Endothelial cell of umbilical vein (primary cell): Measurements from ENCODE around the gene GOLGA3. TPM values are rescaled to one million over a fixed set of nuclear protein-coding genes. Genes with fewer than 3 reads are reported as not detected.

Experiments
- BruUV-seq: library from RNA; stranded (reverse); fragments of 400-500 nt; replicated peaks from 2 replicates; lab custom pipeline; 2021; lab: Mats Ljungman, UMichigan
- CTCF ChIA-PET: fragments of 300-600, 350-600 bp; sonication (Branson Sonifier 250); formaldehyde crosslinking; loops from one replicate; lab custom pipeline; 2021; ENCODE audit warnings: antibody characterized with exemption, inconsistent platforms; lab: Charles Lee
- POLR2A ChIA-PET: fragments of 300-600, 350-600 bp; sonication (Branson Sonifier 250); formaldehyde crosslinking; loops from one replicate; lab custom pipeline; 2021; ENCODE audit warnings: antibody characterized with exemption, inconsistent platforms; lab: Charles Lee
- DNase-seq: peaks from one replicate; pipeline ENCODE4 v3.0.0-alpha.2; 2011; ENCODE audit warnings: low read depth, low spot score
- FAIRE-seq: peaks from 2 replicates; lab custom pipeline; 2011; peaks lifted over from hg19 to GRCh38; lab: Jason Lieb, UNC
- H2AFZ ChIP-seq: 2 replicates; pipeline ENCODE4 v1.6.0; 2012; ENCODE audit warnings: low read depth, low read length, control low read depth, inconsistent platforms
- H3K27ac ChIP-seq: 2 replicates; pipeline ENCODE4 v1.5.1; 2011; ENCODE audit warnings: low read depth, mild to moderate bottlenecking, control low read depth, low read length, moderate library complexity; ENCODE audit not compliant: insufficient read depth
- H3K27me3 ChIP-seq, 2 experiments: 2 replicates each; pipeline versions ENCODE4 v1.6.0 to v1.6.1; 2011; ENCODE audit warnings: low read length in 2 of 2, mixed read lengths in 1 of 2; ENCODE audit not compliant: control insufficient read depth in 2 of 2, insufficient read depth in 2 of 2
- H3K36me3 ChIP-seq, 2 experiments: 2 replicates in 1 of 2; 3 replicates in 1 of 2; pipeline ENCODE4 v1.5.1; 2011; ENCODE audit warnings: low read length in 2 of 2, mild to moderate bottlenecking in 1 of 2, moderate library complexity in 1 of 2; ENCODE audit not compliant: control insufficient read depth in 2 of 2, insufficient read depth in 2 of 2; ENCODE audit errors: extremely low read depth in 1 of 2
- H3K4me1 ChIP-seq: 3 replicates; pipeline ENCODE4 v1.5.1; 2011; ENCODE audit warnings: mild to moderate bottlenecking, low read length; ENCODE audit not compliant: control insufficient read depth, insufficient read depth; ENCODE audit errors: extremely low read depth
- H3K4me2 ChIP-seq: 2 replicates; pipeline ENCODE4 v1.6.1; 2011; ENCODE audit warnings: low read length, control low read depth, mixed read lengths; ENCODE audit not compliant: insufficient read depth
- H3K4me3 ChIP-seq, 3 experiments: fragments of 200-600 bp in 1 of 3; sonication (generic), shearing (Covaris generic) in 1 of 3; replicated peaks in 1 of 3; 2 replicates each; pipeline ENCODE4 v1.5.1; 2011 to 2016; ENCODE audit warnings: control low read depth in 3 of 3, low read length in 3 of 3, mild to moderate bottlenecking in 2 of 3, inconsistent platforms in 1 of 3, low read depth in 1 of 3, moderate library complexity in 1 of 3; ENCODE audit not compliant: insufficient read depth in 1 of 3
- H3K79me2 ChIP-seq: 2 replicates; pipeline ENCODE4 v1.6.0; 2012; ENCODE audit warnings: low read length, inconsistent platforms; ENCODE audit not compliant: control insufficient read depth, insufficient read depth
- H3K9ac ChIP-seq: replicated peaks from 2 replicates; pipeline ENCODE3; 2011; ENCODE audit warnings: low read length, control low read depth; ENCODE audit not compliant: insufficient read depth; ENCODE audit errors: extremely low read depth
- H3K9me1 ChIP-seq: replicated peaks from 3 replicates; pipeline ENCODE4 v1.6.0; 2011; ENCODE audit warnings: mild to moderate bottlenecking, low read length; ENCODE audit not compliant: control insufficient read depth, insufficient read depth; ENCODE audit errors: extremely low read depth
- H3K9me3 ChIP-seq: replicated peaks from 2 replicates; pipeline ENCODE4 v1.5.1; 2012; ENCODE audit warnings: low read length, inconsistent platforms; ENCODE audit not compliant: control insufficient read depth, insufficient read depth
- H4K20me1 ChIP-seq: replicated peaks from 2 replicates; pipeline ENCODE3; 2011; ENCODE audit warnings: mild to moderate bottlenecking, low read length; ENCODE audit not compliant: control insufficient read depth, insufficient read depth; ENCODE audit errors: extremely low read depth
- EZH2 ChIP-seq: IDR thresholded peaks from 2 replicates; pipeline ENCODE4 v1.6.1; 2012; ENCODE audit warnings: borderline replicate concordance, low read depth, mild to moderate bottlenecking, moderate library complexity, low read length, inconsistent platforms; ENCODE audit not compliant: severe bottlenecking
- FOS ChIP-seq: IDR thresholded peaks from 2 replicates; pipeline ENCODE4 v1.6.1; 2011; ENCODE audit warnings: mild to moderate bottlenecking, low read length, moderate library complexity, borderline replicate concordance; ENCODE audit not compliant: insufficient read depth
- GATA2 ChIP-seq: IDR thresholded peaks from 2 replicates; pipeline ENCODE4 v1.7.0; 2011; ENCODE audit warnings: low read depth, mild to moderate bottlenecking, moderate library complexity, mixed read lengths, low read length; ENCODE audit not compliant: insufficient read length, insufficient read depth
- JUN ChIP-seq: IDR thresholded peaks from 2 replicates; pipeline ENCODE4 v1.6.1; 2011; ENCODE audit warnings: borderline replicate concordance, low read depth; ENCODE audit not compliant: insufficient read length, insufficient read depth
- MYC ChIP-seq: IDR thresholded peaks from one replicate; pipeline ENCODE4 v1.6.1; 2011; ENCODE audit warnings: mild to moderate bottlenecking, low read depth, low read length
- POLR2A ChIP-seq: IDR thresholded peaks from 2 replicates; pipeline ENCODE4 v1.6.1; 2012; ENCODE audit warnings: low read depth, mild to moderate bottlenecking, control low read depth, low read length
- POLR2AphosphoS5 ChIP-seq: IDR thresholded peaks from 2 replicates; pipeline ENCODE4 v1.6.1; 2012; ENCODE audit warnings: low read depth, mild to moderate bottlenecking, control low read depth, low read length, moderate library complexity; ENCODE audit not compliant: insufficient read depth
- dilution Hi-C: fragments of 300-500 bp; cut with MboI; formaldehyde crosslinking; loops from one replicate; pipeline ENCODE4 v1.15.0; 2019; ENCODE audit warnings: low sequenced_read_pairs; ENCODE audit not compliant: extremely low pct_ligation_motif_present
- intact Hi-C: fragments of 100-400 bp; cut with micrococcal nuclease; formaldehyde crosslinking; loops from one replicate; pipeline ENCODE4 v1.10.0; 2022
- polyA plus RNA-seq, 4 experiments: library from polyadenylated mRNA; depleted of rRNA in 3 of 4; stranded (reverse) in 3 of 4; unstranded in 1 of 4; fragments of >200 nt; gene quantifications; 2 replicates each; pipeline versions ENCODE4 v1.2.1 to v1.2.3, GENCODE V29; 2011 to 2012; ENCODE audit warnings: missing spikeins in 1 of 4
- total RNA-seq: library from RNA; stranded (reverse); gene quantifications from 2 replicates; pipeline ENCODE4 v1.2.3, GENCODE V29; 2021
- TF ChIP-seq, protein P1 (sequence below): IDR thresholded peaks from 2 replicates; pipeline ENCODE4 v1.6.1; 2011; ENCODE audit not compliant: insufficient read depth, insufficient read length
- TF ChIP-seq, protein P2 (sequence below), 2 donors: IDR thresholded peaks; 1 replicate in 1 of 2; 2 replicates in 1 of 2; pipeline ENCODE4 v1.5.1; 2011; ENCODE audit warnings: low read length in 2 of 2, mild to moderate bottlenecking in 2 of 2, moderate library complexity in 2 of 2, control low read depth in 1 of 2, inconsistent platforms in 1 of 2, low read depth in 1 of 2; ENCODE audit not compliant: insufficient read depth in 1 of 2; ENCODE audit errors: extremely low read depth in 1 of 2

Gene GOLGA3
- total and polyA plus RNA-seq, 2 donors (not counting 3 experiments of a cell fraction or from before 2014, with no cell fraction given): 18.4 to 86.0 TPM

DNA sequence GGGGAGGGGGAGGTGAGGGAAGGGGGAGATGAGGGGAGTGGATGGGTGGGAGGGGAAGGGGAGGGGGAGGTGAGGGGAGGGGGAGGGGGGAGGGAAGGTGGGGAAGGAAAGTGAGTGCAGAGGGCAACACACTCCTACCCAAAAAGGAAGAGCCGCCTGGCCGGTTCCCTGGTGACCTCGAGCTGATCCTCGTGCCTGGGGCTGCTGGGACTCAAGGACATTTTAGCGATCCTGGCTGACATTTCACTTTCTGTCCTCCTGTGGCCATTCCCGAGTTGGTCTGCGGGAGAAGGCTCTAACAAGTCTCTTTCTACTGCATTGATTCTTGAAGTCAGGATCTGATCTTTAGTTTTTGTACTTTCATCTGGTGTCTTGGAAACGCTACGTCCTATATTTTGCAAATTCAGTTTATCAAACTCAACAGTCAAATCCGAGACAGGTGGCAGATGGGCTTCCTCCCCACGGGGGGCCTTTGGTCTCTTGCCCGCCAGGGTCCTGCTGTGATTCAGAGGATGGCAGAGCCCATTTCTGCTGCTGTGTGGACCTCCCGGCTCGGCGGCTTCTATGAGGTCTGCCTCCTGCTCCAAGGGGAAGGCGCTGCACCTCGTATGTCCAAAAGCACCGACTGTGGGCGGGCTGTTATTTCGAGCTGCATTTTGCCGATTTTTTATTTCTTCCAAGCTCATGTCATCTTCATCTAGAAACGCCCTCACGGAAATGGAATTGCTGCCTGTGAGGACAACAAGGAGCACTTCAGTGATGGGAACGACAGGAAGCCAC, 98.9 kb downstream of the GOLGA3 start:
- Histone ChIP-seq H3K9ac (no peak overlapping the region), H3K9me1 (no peaks in the 10 kb centered on the region), H3K4me3 (no peak overlapping the region), H3K4me2 (no peak overlapping the region), H3K9me3 (no peaks in the 10 kb centered on the region), H3K27ac (no peak overlapping the region), H3K79me2 (peaks cover 6% of the 10 kb centered on the region), H2AFZ (no peak overlapping the region), H3K4me1 (no peaks in the 10 kb centered on the region), H4K20me1 (no peaks in the 10 kb centered on the region), H3K27me3 (no peaks in the 10 kb centered on the region), H3K36me3 (peaks cover 33 to 51% of the 10 kb centered on the region in 2 experiments)
- DNase-seq: no peak
- FAIRE-seq: no peak
- ChIA-PET POLR2A (no interaction called here), CTCF (no interaction called here)
- dilution Hi-C loops (no loop called here), intact Hi-C loops (no loop called here)
- no peak for TF ChIP-seq EZH2
- TF ChIP-seq POLR2AphosphoS5: no peak
- TF ChIP-seq JUN: no peak
- TF ChIP-seq, protein P1, sequence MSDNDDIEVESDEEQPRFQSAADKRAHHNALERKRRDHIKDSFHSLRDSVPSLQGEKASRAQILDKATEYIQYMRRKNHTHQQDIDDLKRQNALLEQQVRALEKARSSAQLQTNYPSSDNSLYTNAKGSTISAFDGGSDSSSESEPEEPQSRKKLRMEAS: no peak
- TF ChIP-seq, protein P2, sequence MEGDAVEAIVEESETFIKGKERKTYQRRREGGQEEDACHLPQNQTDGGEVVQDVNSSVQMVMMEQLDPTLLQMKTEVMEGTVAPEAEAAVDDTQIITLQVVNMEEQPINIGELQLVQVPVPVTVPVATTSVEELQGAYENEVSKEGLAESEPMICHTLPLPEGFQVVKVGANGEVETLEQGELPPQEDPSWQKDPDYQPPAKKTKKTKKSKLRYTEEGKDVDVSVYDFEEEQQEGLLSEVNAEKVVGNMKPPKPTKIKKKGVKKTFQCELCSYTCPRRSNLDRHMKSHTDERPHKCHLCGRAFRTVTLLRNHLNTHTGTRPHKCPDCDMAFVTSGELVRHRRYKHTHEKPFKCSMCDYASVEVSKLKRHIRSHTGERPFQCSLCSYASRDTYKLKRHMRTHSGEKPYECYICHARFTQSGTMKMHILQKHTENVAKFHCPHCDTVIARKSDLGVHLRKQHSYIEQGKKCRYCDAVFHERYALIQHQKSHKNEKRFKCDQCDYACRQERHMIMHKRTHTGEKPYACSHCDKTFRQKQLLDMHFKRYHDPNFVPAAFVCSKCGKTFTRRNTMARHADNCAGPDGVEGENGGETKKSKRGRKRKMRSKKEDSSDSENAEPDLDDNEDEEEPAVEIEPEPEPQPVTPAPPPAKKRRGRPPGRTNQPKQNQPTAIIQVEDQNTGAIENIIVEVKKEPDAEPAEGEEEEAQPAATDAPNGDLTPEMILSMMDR (IDR thresholded peaks at IDR 0.05; ENCODE audit: extremely low read depth in 1 of 2, insufficient read depth in 1 of 2, low read depth in 1 of 2, low read length in 2 of 2): no peak
- TF ChIP-seq MYC: no peak
- no peak for TF ChIP-seq FOS
- TF ChIP-seq GATA2: no peak
- TF ChIP-seq POLR2A: no peak
- BruUV-seq: no TSS peak
